Endothelial cell of umbilical vein (primary cell): ENCODE measurements around the gene OR5J2. TPM values are rescaled to one million over a fixed set of nuclear protein-coding genes. Genes with fewer than 3 reads are reported as not detected.

ENCODE experiments used
- BruUV-seq: library from RNA; stranded (reverse); fragments of 400-500 nt; replicated peaks from 2 replicates; lab custom pipeline; 2021; lab: Mats Ljungman, UMichigan
- CTCF ChIA-PET: fragments of 300-600, 350-600 bp; sonication (Branson Sonifier 250); formaldehyde crosslinking; loops from one replicate; lab custom pipeline; 2021; ENCODE audit warnings: antibody characterized with exemption, inconsistent platforms; lab: Charles Lee
- POLR2A ChIA-PET: fragments of 300-600, 350-600 bp; sonication (Branson Sonifier 250); formaldehyde crosslinking; loops from one replicate; lab custom pipeline; 2021; ENCODE audit warnings: antibody characterized with exemption, inconsistent platforms; lab: Charles Lee
- DNase-seq: peaks from one replicate; pipeline ENCODE4 v3.0.0-alpha.2; 2011; ENCODE audit warnings: low read depth, low spot score
- FAIRE-seq: peaks from 2 replicates; lab custom pipeline; 2011; peaks lifted over from hg19 to GRCh38; lab: Jason Lieb, UNC
- H2AFZ ChIP-seq: 2 replicates; pipeline ENCODE4 v1.6.0; 2012; ENCODE audit warnings: low read depth, low read length, control low read depth, inconsistent platforms
- H3K27ac ChIP-seq: 2 replicates; pipeline ENCODE4 v1.5.1; 2011; ENCODE audit warnings: low read depth, mild to moderate bottlenecking, control low read depth, low read length, moderate library complexity; ENCODE audit not compliant: insufficient read depth
- H3K27me3 ChIP-seq, 2 experiments: 2 replicates each; pipeline versions ENCODE4 v1.6.0 to v1.6.1; 2011; ENCODE audit warnings: low read length in 2 of 2, mixed read lengths in 1 of 2; ENCODE audit not compliant: control insufficient read depth in 2 of 2, insufficient read depth in 2 of 2
- H3K36me3 ChIP-seq, 2 experiments: 2 replicates in 1 of 2; 3 replicates in 1 of 2; pipeline ENCODE4 v1.5.1; 2011; ENCODE audit warnings: low read length in 2 of 2, mild to moderate bottlenecking in 1 of 2, moderate library complexity in 1 of 2; ENCODE audit not compliant: control insufficient read depth in 2 of 2, insufficient read depth in 2 of 2; ENCODE audit errors: extremely low read depth in 1 of 2
- H3K4me1 ChIP-seq: 3 replicates; pipeline ENCODE4 v1.5.1; 2011; ENCODE audit warnings: mild to moderate bottlenecking, low read length; ENCODE audit not compliant: control insufficient read depth, insufficient read depth; ENCODE audit errors: extremely low read depth
- H3K4me2 ChIP-seq: 2 replicates; pipeline ENCODE4 v1.6.1; 2011; ENCODE audit warnings: low read length, control low read depth, mixed read lengths; ENCODE audit not compliant: insufficient read depth
- H3K4me3 ChIP-seq, 3 experiments: fragments of 200-600 bp in 1 of 3; sonication (generic), shearing (Covaris generic) in 1 of 3; replicated peaks in 1 of 3; 2 replicates each; pipeline ENCODE4 v1.5.1; 2011 to 2016; ENCODE audit warnings: control low read depth in 3 of 3, low read length in 3 of 3, mild to moderate bottlenecking in 2 of 3, inconsistent platforms in 1 of 3, low read depth in 1 of 3, moderate library complexity in 1 of 3; ENCODE audit not compliant: insufficient read depth in 1 of 3
- H3K79me2 ChIP-seq: 2 replicates; pipeline ENCODE4 v1.6.0; 2012; ENCODE audit warnings: low read length, inconsistent platforms; ENCODE audit not compliant: control insufficient read depth, insufficient read depth
- H3K9ac ChIP-seq: replicated peaks from 2 replicates; pipeline ENCODE3; 2011; ENCODE audit warnings: low read length, control low read depth; ENCODE audit not compliant: insufficient read depth; ENCODE audit errors: extremely low read depth
- H3K9me1 ChIP-seq: replicated peaks from 3 replicates; pipeline ENCODE4 v1.6.0; 2011; ENCODE audit warnings: mild to moderate bottlenecking, low read length; ENCODE audit not compliant: control insufficient read depth, insufficient read depth; ENCODE audit errors: extremely low read depth
- H3K9me3 ChIP-seq: replicated peaks from 2 replicates; pipeline ENCODE4 v1.5.1; 2012; ENCODE audit warnings: low read length, inconsistent platforms; ENCODE audit not compliant: control insufficient read depth, insufficient read depth
- H4K20me1 ChIP-seq: replicated peaks from 2 replicates; pipeline ENCODE3; 2011; ENCODE audit warnings: mild to moderate bottlenecking, low read length; ENCODE audit not compliant: control insufficient read depth, insufficient read depth; ENCODE audit errors: extremely low read depth
- CTCF ChIP-seq, 2 donors: IDR thresholded peaks; 1 replicate in 1 of 2; 2 replicates in 1 of 2; pipeline ENCODE4 v1.5.1; 2011; ENCODE audit warnings: low read length in 2 of 2, mild to moderate bottlenecking in 2 of 2, moderate library complexity in 2 of 2, control low read depth in 1 of 2, inconsistent platforms in 1 of 2, low read depth in 1 of 2; ENCODE audit not compliant: insufficient read depth in 1 of 2; ENCODE audit errors: extremely low read depth in 1 of 2
- EZH2 ChIP-seq: IDR thresholded peaks from 2 replicates; pipeline ENCODE4 v1.6.1; 2012; ENCODE audit warnings: borderline replicate concordance, low read depth, mild to moderate bottlenecking, moderate library complexity, low read length, inconsistent platforms; ENCODE audit not compliant: severe bottlenecking
- FOS ChIP-seq: IDR thresholded peaks from 2 replicates; pipeline ENCODE4 v1.6.1; 2011; ENCODE audit warnings: mild to moderate bottlenecking, low read length, moderate library complexity, borderline replicate concordance; ENCODE audit not compliant: insufficient read depth
- GATA2 ChIP-seq: IDR thresholded peaks from 2 replicates; pipeline ENCODE4 v1.7.0; 2011; ENCODE audit warnings: low read depth, mild to moderate bottlenecking, moderate library complexity, mixed read lengths, low read length; ENCODE audit not compliant: insufficient read length, insufficient read depth
- JUN ChIP-seq: IDR thresholded peaks from 2 replicates; pipeline ENCODE4 v1.6.1; 2011; ENCODE audit warnings: borderline replicate concordance, low read depth; ENCODE audit not compliant: insufficient read length, insufficient read depth
- MAX ChIP-seq: IDR thresholded peaks from 2 replicates; pipeline ENCODE4 v1.6.1; 2011; ENCODE audit not compliant: insufficient read depth, insufficient read length
- MYC ChIP-seq: IDR thresholded peaks from one replicate; pipeline ENCODE4 v1.6.1; 2011; ENCODE audit warnings: mild to moderate bottlenecking, low read depth, low read length
- POLR2A ChIP-seq: IDR thresholded peaks from 2 replicates; pipeline ENCODE4 v1.6.1; 2012; ENCODE audit warnings: low read depth, mild to moderate bottlenecking, control low read depth, low read length
- POLR2AphosphoS5 ChIP-seq: IDR thresholded peaks from 2 replicates; pipeline ENCODE4 v1.6.1; 2012; ENCODE audit warnings: low read depth, mild to moderate bottlenecking, control low read depth, low read length, moderate library complexity; ENCODE audit not compliant: insufficient read depth
- dilution Hi-C: fragments of 300-500 bp; cut with MboI; formaldehyde crosslinking; loops from one replicate; pipeline ENCODE4 v1.15.0; 2019; ENCODE audit warnings: low sequenced_read_pairs; ENCODE audit not compliant: extremely low pct_ligation_motif_present
- intact Hi-C: fragments of 100-400 bp; cut with micrococcal nuclease; formaldehyde crosslinking; loops from one replicate; pipeline ENCODE4 v1.10.0; 2022
- polyA plus RNA-seq, 4 experiments: library from polyadenylated mRNA; depleted of rRNA in 3 of 4; stranded (reverse) in 3 of 4; unstranded in 1 of 4; fragments of >200 nt; gene quantifications; 2 replicates each; pipeline versions ENCODE4 v1.2.1 to v1.2.3, GENCODE V29; 2011 to 2012; ENCODE audit warnings: missing spikeins in 1 of 4
- total RNA-seq: library from RNA; stranded (reverse); gene quantifications from 2 replicates; pipeline ENCODE4 v1.2.3, GENCODE V29; 2021

OR5J2 gene
- total and polyA plus RNA-seq, 2 donors (not counting 3 experiments of a cell fraction or from before 2014, with no cell fraction given) = not detected

GRCh38 chr11:56188602-56189001 lies 12.2 kb downstream of the OR5J2 start:
- dilution Hi-C loops = no loop called here
- TF ChIP-seq MYC = no peak
- TF ChIP-seq JUN = no peak
- no peak for TF ChIP-seq POLR2AphosphoS5
- no peak for TF ChIP-seq POLR2A
- intact Hi-C loops = no loop called here
- no peaks in the 10 kb centered on the region for H4K20me1 ChIP-seq
- no peaks in the 10 kb centered on the region for H3K9me1 ChIP-seq
- no peak overlapping the region for H3K27ac ChIP-seq
- no peaks in the 10 kb centered on the region for H3K79me2 ChIP-seq
- no peak for DNase-seq
- H3K4me2 ChIP-seq = no peak overlapping the region
- H3K4me3 ChIP-seq = no peak overlapping the region
- no peak overlapping the region for H2AFZ ChIP-seq
- ChIA-PET CTCF (no interaction called here), POLR2A (no interaction called here)
- no peak overlapping the region for H3K9ac ChIP-seq
- H3K9me3 ChIP-seq = peaks cover 2% of the 10 kb centered on the region
- H3K36me3 ChIP-seq = no peaks in the 10 kb centered on the region
- no peaks in the 10 kb centered on the region for H3K27me3 ChIP-seq
- no peaks in the 10 kb centered on the region for H3K4me1 ChIP-seq
- FAIRE-seq = no peak
- no TSS peak for BruUV-seq

GRCh38 chr11:56196705-56197104 lies 20.3 kb downstream of the OR5J2 start:
- ChIA-PET CTCF (no interaction called here), POLR2A (no interaction called here)
- no peaks in the 10 kb centered on the region for H3K79me2 ChIP-seq
- dilution Hi-C loops (no loop called here), intact Hi-C loops (no loop called here)
- FAIRE-seq = no peak
- H3K4me3 ChIP-seq = no peak overlapping the region
- BruUV-seq = no TSS peak
- H3K36me3 ChIP-seq = no peaks in the 10 kb centered on the region
- no peaks in the 10 kb centered on the region for H3K4me1 ChIP-seq
- H3K4me2 ChIP-seq = no peak overlapping the region
- no peaks in the 10 kb centered on the region for H3K27me3 ChIP-seq
- H3K9me3 ChIP-seq = no peaks in the 10 kb centered on the region
- TF ChIP-seq POLR2A (no peak), FOS (no peak), MYC (no peak), MAX (no peak), EZH2 (no peak), CTCF (IDR thresholded peaks at IDR 0.05; ENCODE audit: extremely low read depth in 1 of 2, insufficient read depth in 1 of 2, low read depth in 1 of 2, low read length in 2 of 2) (no peak), GATA2 (no peak), JUN (no peak)
- no peaks in the 10 kb centered on the region for H4K20me1 ChIP-seq
- H2AFZ ChIP-seq = no peak overlapping the region
- H3K9ac ChIP-seq = no peak overlapping the region
- DNase-seq = no peak
- no peaks in the 10 kb centered on the region for H3K9me1 ChIP-seq
- H3K27ac ChIP-seq = no peak overlapping the region
